GM15510 (cell line): Measurements from ENCODE around the gene MAB21L3.

Experiments used
- POLR2A ChIP-seq: IDR thresholded peaks from 3 replicates; pipeline ENCODE4 v1.6.1; 2011; ENCODE audit warnings: borderline replicate concordance; ENCODE audit not compliant: insufficient read length; ENCODE audit errors: extremely low read depth

MAB21L3 gene

GRCh38 chr1:116166011-116166571, 54.9 kb downstream of the MAB21L3 start:
- TF ChIP-seq POLR2A: no peak

GRCh38 chr1:116166655-116167054, 55.5 kb downstream of the MAB21L3 start:
- no peak for TF ChIP-seq POLR2A

GRCh38 chr1:116167625-116168276, 56.6 kb downstream of the MAB21L3 start:
- no peak for TF ChIP-seq POLR2A

- TF ChIP-seq POLR2A: no peak
Measured at GRCh38 chr1:116168277-116169032, 57.3 kb downstream of the MAB21L3 start.

- TF ChIP-seq POLR2A: no peak
Measured at GRCh38 chr1:116169898-116170297, 58.7 kb downstream of the MAB21L3 start.

GRCh38 chr1:116170721-116171589, 59.8 kb downstream of the MAB21L3 start:
- TF ChIP-seq POLR2A: no peak

GRCh38 chr1:116172666-116173065, 61.5 kb downstream of the MAB21L3 start:
- no peak for TF ChIP-seq POLR2A

- TF ChIP-seq POLR2A: no peak
Measured at GRCh38 chr1:116175611-116176010, 64.4 kb downstream of the MAB21L3 start.

- no peak for TF ChIP-seq POLR2A
Measured at GRCh38 chr1:116176306-116176789, 65.1 kb downstream of the MAB21L3 start.

- TF ChIP-seq POLR2A: no peak
Measured at GRCh38 chr1:116177861-116178260, 66.7 kb downstream of the MAB21L3 start.

- no peak for TF ChIP-seq POLR2A
Measured at GRCh38 chr1:116178837-116179236, 67.6 kb downstream of the MAB21L3 start.

- no peak for TF ChIP-seq POLR2A
Measured at GRCh38 chr1:116179419-116179818, 68.2 kb downstream of the MAB21L3 start.

- no peak for TF ChIP-seq POLR2A
Measured at GRCh38 chr1:116179964-116180363, 68.8 kb downstream of the MAB21L3 start.

GRCh38 chr1:116182019-116182714, 71.0 kb downstream of the MAB21L3 start:
- no peak for TF ChIP-seq POLR2A
